PC-9 (cell line): ENCODE measurements around the gene RNF5.

ENCODE experiments used
- CTCF ChIP-seq: fragments of 200-600 bp; sonication (generic); conservative IDR thresholded peaks from 2 replicates; pipeline ENCODE4 v1.6.1; 2017; ENCODE audit warnings: mixed run types, antibody characterized with exemption, mild to moderate bottlenecking, moderate library complexity
- EZH2 ChIP-seq: fragments of 200-600 bp; sonication (generic); IDR thresholded peaks from 2 replicates; pipeline ENCODE4 v1.8.0; 2017; ENCODE audit warnings: antibody characterized with exemption, low read depth

GRCh38 chr6:32183483-32184083 lies 5.4 kb downstream of the RNF5 start:
- no peak for TF ChIP-seq CTCF
- no peak for TF ChIP-seq EZH2
